Upper lobe of left lung (tissue), 6 donors: ENCODE data around the gene ANXA2. TPM values are rescaled to one million over a fixed set of nuclear protein-coding genes. Genes with fewer than 3 reads are reported as not detected.

Source experiments
- ATAC-seq, 2 donors: fragments of 200-7000 bp; cut with Tn5 transposase; one replicate each; pipeline ENCODE4 v1.9.1; 2022; ENCODE audit warnings: mild to moderate bottlenecking in 2 of 2, moderate library complexity in 2 of 2; ENCODE audit not compliant: low FRiP score in 2 of 2
- DNase-seq, 2 donors: peaks; one replicate each; pipeline ENCODE4 v3.0.0-alpha.2; 2019 to 2020
- H3K27ac ChIP-seq, 4 donors: fragments of 200-600 bp; sonication (generic); one replicate each; pipeline ENCODE4 v1.5.1; 2016 to 2019
- H3K27me3 ChIP-seq, 4 donors: fragments of 200-600 bp; sonication (generic); one replicate each; pipeline ENCODE4 v1.5.1; 2017 to 2019
- H3K36me3 ChIP-seq, 4 donors: fragments of 200-600 bp; sonication (generic); one replicate each; pipeline ENCODE4 v1.5.1; 2016 to 2019
- H3K4me1 ChIP-seq, 4 donors: fragments of 200-600 bp; sonication (generic); one replicate each; pipeline ENCODE4 v1.5.1; 2018 to 2019
- H3K4me3 ChIP-seq, 4 donors: fragments of 200-600 bp; sonication (generic); one replicate each; pipeline ENCODE4 v1.5.1; 2017 to 2019; ENCODE audit warnings: mild to moderate bottlenecking in 2 of 4, moderate library complexity in 1 of 4
- H3K9me3 ChIP-seq, 4 donors: fragments of 200-600 bp; sonication (generic); one replicate each; pipeline ENCODE4 v1.5.1; 2018 to 2019
- CTCF ChIP-seq, 6 experiments: fragments of 450-650 bp in 4 of 6; fragments of 200-600 bp in 2 of 6; sonication (generic) in 2 of 6; IDR thresholded peaks; one replicate each; pipeline ENCODE4 v1.5.1; 2016 to 2019; ENCODE audit warnings: antibody characterized with exemption in 6 of 6
- EP300 ChIP-seq, 4 donors: sonication (generic); formaldehyde crosslinking; IDR thresholded peaks; one replicate each; pipeline ENCODE4 v1.5.1; 2017; ENCODE audit warnings: antibody characterized with exemption in 4 of 4, control low read depth in 2 of 4
- POLR2A ChIP-seq, 4 donors: fragments of 450-650 bp; IDR thresholded peaks; one replicate each; pipeline ENCODE4 v1.5.1; 2016 to 2017; ENCODE audit warnings: antibody characterized with exemption in 4 of 4, mild to moderate bottlenecking in 2 of 4
- POLR2AphosphoS5 ChIP-seq, 2 donors: sonication (generic); formaldehyde crosslinking; IDR thresholded peaks; one replicate each; pipeline ENCODE4 v1.5.1; 2017; ENCODE audit warnings: antibody characterized with exemption in 2 of 2
- WGBS, 2 donors: methylation state at CpG; one replicate each; pipeline ENCODE4 v1.1.5; 2017 to 2018; 5-methylcytosine and 5-hydroxymethylcytosine counted together
- total RNA-seq, 6 donors: library from RNA; depleted of rRNA in 4 of 6; stranded (reverse); fragments of >200 nt in 4 of 6; gene quantifications; one replicate each; pipeline versions ENCODE4 v1.1.0 to v1.2.1, GENCODE V29; 2016 to 2021
- donor health status: DM: no; HTN: no; CAD: no; lungs with moderate emphysema.
- donor health status: DM: no; HTN: yes; CAD: no; lungs with severe emphysema.

The ANXA2 gene
- total RNA-seq, 6 donors from 2014 or later, result 394 to 1,774 (median 1,094) TPM

GRCh38 chr15:60385620-60386552, 11.9 kb downstream of the ANXA2 start:
- H3K27ac ChIP-seq, result no peak overlapping the region

DNA sequence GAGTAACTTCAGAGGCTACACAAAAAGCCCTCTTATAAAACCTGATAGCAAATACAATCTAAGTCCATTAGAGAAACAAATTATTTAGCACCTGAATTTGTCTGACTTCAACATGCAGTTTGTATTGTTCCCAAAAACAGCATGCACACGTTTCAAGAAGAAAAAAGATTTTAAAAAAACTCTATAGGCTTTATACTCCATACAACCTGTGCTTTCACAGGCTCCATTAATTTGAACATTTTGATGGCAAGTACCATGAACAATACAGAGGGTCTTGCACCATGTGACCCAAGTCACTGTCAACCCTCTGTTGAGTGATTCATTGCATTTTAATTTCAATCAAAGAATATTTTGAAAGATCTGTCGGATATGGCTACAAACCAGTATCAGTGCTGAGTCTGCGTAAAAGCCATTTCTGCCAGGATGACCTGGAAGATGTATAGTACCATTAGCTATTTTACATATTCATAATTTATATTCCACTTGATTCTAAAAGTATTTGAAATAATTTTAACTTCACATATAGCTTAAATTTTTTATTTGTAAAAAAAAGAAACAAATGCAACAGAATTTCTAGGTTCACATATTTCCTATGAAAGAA, 13.2 kb downstream of the ANXA2 start:
- 87 to 90% methylated on average over 3 of the region's 3 CpGs for WGBS, 2 donors
- H3K4me1 ChIP-seq, result peaks cover 27 to 44% (median 34%) of the 10 kb centered on the region in 4 donors
- TF ChIP-seq EP300 (IDR thresholded peaks at IDR 0.05), result no peak
- TF ChIP-seq POLR2AphosphoS5 (IDR thresholded peaks at IDR 0.05), result no peak
- TF ChIP-seq POLR2A (IDR thresholded peaks at IDR 0.05), result no peak
- no peak for TF ChIP-seq CTCF (IDR thresholded peaks at IDR 0.05)
- H3K27ac ChIP-seq, result no peak overlapping the region
- H3K36me3 ChIP-seq, result peaks cover 5 to 56% (median 27%) of the 10 kb centered on the region in 4 donors
- DNase-seq (no peak), ATAC-seq (no peak)
- no peak overlapping the region for H3K4me3 ChIP-seq
- no peaks in the 10 kb centered on the region for H3K27me3 ChIP-seq
- no peaks in the 10 kb centered on the region for H3K9me3 ChIP-seq

More at GRCh38 chr15:60385620-60386552, 11.9 kb downstream of the ANXA2 start:
- ATAC-seq (no peak), DNase-seq (no peak)
- no peaks in the 10 kb centered on the region for H3K27me3 ChIP-seq
- H3K4me3 ChIP-seq, result no peak overlapping the region
- no peaks in the 10 kb centered on the region for H3K9me3 ChIP-seq
- WGBS, 2 donors, result 82 to 83% methylated on average over 7 of the region's 7 CpGs
- H3K4me1 ChIP-seq, result peaks cover 30 to 54% (median 41%) of the 10 kb centered on the region in 4 donors
- TF ChIP-seq POLR2A (IDR thresholded peaks at IDR 0.05), result no peak
- no peak for TF ChIP-seq EP300 (IDR thresholded peaks at IDR 0.05)
- TF ChIP-seq CTCF (IDR thresholded peaks at IDR 0.05), result no peak
- no peak for TF ChIP-seq POLR2AphosphoS5 (IDR thresholded peaks at IDR 0.05)
- peaks cover 5 to 45% (median 18%) of the 10 kb centered on the region in 4 donors for H3K36me3 ChIP-seq

DNA sequence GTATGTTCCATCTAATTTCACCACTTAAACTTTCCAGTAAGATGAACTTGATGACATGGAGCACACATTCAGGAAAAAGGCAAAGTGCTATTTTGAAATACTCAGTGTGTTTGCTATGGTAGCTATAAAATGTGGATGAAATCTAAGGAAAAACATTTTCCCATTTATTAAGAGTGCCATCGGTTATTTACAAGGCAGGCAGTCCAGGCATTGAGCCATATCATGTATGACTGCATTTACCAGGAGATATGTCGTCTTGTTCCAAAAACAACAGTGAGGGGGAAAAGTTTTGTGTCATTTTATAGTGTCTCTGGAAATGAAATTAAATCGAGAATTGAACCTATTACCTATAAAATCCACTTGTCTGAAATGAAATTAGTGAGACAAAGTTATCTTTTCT, 13.7 kb downstream of the ANXA2 start:
- Histone ChIP-seq H3K27ac (no peak overlapping the region), H3K9me3 (no peaks in the 10 kb centered on the region), H3K36me3 (peaks cover 5 to 62% (median 27%) of the 10 kb centered on the region in 4 donors), H3K27me3 (no peaks in the 10 kb centered on the region), H3K4me3 (no peak overlapping the region), H3K4me1 (peaks cover 26 to 42% (median 28%) of the 10 kb centered on the region in 4 donors)
- WGBS, 2 donors, result 72 to 83% methylated on average over 3 of the region's 3 CpGs
- ATAC-seq (no peak), DNase-seq (no peak)
- no peak for TF ChIP-seq CTCF (IDR thresholded peaks at IDR 0.05)
- TF ChIP-seq EP300 (IDR thresholded peaks at IDR 0.05), result no peak
- TF ChIP-seq POLR2A (IDR thresholded peaks at IDR 0.05), result no peak
- no peak for TF ChIP-seq POLR2AphosphoS5 (IDR thresholded peaks at IDR 0.05)

GRCh38 chr15:60382773-60383674, 14.8 kb downstream of the ANXA2 start:
- Histone ChIP-seq H3K4me3 (no peak overlapping the region), H3K36me3 (peaks cover 5 to 71% (median 31%) of the 10 kb centered on the region in 4 donors), H3K27me3 (no peaks in the 10 kb centered on the region), H3K4me1 (peaks cover 20 to 34% (median 24%) of the 10 kb centered on the region in 4 donors), H3K27ac (no peak overlapping the region), H3K9me3 (no peaks in the 10 kb centered on the region)
- ATAC-seq (no peak), DNase-seq (no peak)
- TF ChIP-seq POLR2A (IDR thresholded peaks at IDR 0.05) (no peak), CTCF (IDR thresholded peaks at IDR 0.05) (no peak), POLR2AphosphoS5 (IDR thresholded peaks at IDR 0.05) (no peak), EP300 (IDR thresholded peaks at IDR 0.05) (no peak)
- 90 to 95% methylated on average over 8 of the region's 8 CpGs for WGBS, 2 donors
